Left renal pelvis (tissue), 4 donors: ENCODE measurements around the gene ADAMTS17. TPM values are rescaled to one million over a fixed set of nuclear protein-coding genes. Genes with fewer than 3 reads are reported as not detected.

Experiments used
- DNase-seq, 4 donors: peaks; one replicate each; pipeline ENCODE4 v3.0.0-alpha.2; 2013; ENCODE audit warnings: low read depth in 4 of 4, low spot score in 3 of 4
- polyA plus RNA-seq, 4 donors: library from polyadenylated mRNA; unstranded; fragments of 120-200 nt; gene quantifications; one replicate each; pipeline ENCODE4 v1.2.1, GENCODE V29; 2013; ENCODE audit not compliant: insufficient read length in 4 of 4

The ADAMTS17 gene
- polyA plus RNA-seq, 4 donors, result 1.5 to 6.3 (median 2.0) TPM

DNA sequence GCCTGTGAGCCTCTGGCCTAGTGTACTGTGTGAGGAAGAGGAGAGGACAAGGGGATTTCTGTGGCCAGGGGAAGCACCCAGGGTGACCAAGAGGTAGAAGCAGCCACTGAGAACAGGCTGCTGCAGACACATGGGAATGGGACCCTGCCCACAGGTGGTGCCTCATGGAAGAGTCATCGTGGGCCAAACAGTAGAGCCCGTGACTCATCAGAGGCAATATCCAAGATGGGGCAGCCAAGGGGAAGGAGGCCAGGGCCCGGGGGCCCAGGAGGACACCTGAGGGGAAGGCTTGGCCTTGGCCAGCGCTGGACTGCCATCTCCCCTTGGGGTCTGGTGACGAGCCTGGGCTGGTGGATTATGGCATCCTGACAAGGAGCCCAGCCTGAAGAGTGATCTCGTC is 333.5 kb downstream of the ADAMTS17 start:
- no peak for DNase-seq

DNA sequence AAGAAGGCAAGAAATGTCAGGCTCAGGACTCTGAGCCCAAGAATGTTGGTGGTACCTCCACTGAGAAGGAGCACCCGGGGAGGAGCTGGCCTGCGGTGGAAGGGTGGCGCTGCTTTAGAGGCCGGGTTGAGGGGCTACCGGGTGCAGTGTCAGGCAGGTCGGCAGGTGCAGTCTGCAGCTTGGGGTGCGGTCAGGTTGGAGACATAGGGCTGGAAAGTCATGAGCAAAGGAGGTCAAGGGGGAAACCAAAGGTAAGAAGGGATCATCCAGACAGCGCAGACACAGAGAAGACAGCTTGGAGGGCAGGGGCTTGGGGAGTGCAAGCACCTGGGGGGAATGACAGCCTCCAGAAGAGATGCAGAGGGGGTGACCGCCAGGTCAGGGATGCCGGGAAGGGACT is 334.2 kb downstream of the ADAMTS17 start:
- DNase-seq, result no peak

DNA sequence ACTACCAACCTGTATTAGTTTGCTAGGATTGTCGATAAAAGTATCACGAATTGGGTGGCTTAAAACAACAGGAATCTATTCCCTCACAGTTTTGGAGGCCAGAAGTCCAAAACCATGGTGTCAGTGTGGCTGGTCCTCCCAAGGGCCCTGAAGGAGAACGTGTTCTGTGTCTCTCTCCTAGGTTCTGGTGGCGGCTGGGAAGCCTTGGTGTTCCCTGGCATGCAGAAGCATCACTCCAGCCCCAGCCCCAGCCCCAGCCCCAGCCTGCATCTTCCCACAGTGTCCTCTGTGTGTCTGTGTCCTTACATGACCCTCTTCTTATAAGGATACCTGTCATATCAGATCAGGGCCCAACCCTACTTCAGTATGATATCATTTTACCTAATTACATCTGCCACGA is 336.1 kb downstream of the ADAMTS17 start:
- no peak for DNase-seq

DNA sequence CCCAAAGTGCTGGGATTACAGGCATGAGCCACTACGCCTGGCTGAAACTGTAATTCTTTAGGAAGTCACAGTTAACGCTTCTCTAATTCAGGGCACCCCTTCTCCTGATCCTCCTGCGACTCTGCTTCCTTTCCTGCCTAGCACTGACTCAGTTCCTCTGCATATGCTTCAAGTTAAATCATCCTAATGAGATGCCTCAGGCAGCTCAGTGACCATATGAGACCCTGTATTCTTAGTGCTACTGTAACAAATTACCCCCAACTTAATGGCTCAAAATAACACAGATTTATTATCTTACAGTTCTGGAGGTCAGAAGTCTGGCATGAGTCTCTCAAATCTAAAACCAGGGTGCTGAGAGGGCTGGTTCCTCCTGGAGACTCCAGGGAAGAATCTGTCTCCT is 336.8 kb downstream of the ADAMTS17 start:
- DNase-seq, result no peak

DNA sequence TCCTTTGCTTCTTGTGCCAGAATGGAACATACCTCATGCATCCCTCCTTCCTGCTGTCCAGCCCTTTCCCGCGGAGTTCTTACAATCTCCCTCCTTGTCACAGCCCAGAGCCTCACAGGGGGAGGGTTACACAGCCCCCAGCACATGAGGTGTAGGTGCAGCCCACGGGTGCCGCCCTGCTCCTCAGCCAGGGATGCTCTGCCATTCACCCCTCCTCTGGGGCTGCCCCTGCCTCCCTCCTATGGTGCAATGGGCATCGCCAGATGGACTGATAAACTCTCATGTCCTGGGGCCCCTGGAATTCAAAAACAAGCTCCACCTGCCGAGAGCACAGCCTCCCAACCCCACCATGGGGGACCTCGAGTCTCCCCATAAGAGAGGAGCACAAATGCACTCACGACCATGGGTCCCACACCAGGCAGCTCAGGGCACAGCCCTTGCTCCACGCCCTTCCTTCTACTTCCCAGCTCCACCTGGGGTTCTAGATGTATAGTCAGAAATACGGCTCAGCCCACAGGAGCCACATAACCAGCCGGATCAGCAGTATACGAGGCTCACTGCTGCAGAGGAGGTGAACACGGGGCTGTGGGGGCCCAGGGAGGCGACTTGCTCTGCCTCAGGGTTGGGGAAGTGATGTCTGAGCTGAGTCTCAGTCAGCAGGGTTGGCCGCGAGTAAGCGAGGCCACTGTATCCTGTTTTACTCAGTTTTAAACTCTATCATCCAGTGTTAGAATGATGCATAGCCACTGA is 338.8 kb downstream of the ADAMTS17 start:
- DNase-seq, result no peak

DNA sequence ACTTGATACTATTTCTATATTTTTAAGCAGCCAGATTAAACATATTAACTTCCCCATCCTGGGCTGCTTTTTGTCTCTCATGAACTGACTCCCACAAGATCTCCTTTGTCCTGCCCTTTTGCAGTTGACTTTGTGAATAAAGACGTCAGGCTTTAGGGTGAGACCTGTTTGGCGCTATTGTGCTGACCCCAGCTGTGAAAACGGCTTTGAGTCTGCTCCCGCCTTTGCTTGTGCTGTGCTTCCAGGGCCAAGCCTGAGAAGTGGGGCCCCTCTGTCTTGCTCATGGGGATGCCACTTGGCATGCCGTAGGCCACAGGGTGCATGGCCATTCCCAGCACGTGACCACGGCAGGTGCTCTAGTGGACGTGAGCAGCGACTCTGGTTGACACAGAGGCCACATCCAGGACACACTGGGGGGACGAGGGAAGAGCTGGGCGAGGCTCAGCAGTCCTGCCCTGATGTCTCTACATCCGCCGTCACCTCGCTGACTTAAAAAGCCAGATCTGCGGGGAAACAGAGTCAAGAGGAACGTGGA is 339.6 kb downstream of the ADAMTS17 start:
- DNase-seq, result no peak

DNA sequence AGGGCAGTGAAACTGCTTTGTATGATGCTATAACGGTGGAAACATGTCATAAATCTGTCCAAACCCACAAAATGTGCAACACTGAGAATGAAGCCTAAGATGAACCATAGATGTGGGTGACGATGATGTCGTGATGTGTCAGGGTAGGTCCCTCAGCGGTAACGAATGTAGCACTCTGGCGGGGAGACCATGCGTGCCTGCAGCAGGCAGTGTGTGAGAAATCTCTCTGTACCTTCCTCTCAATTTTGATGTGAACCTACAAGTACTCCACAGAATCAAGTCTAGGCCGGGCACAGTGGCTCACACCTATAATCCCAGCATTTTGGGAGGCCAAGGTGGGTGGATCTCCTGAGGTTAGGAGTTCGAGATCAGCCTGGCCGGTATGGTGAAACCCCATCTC is 340.4 kb downstream of the ADAMTS17 start:
- no peak for DNase-seq

DNA sequence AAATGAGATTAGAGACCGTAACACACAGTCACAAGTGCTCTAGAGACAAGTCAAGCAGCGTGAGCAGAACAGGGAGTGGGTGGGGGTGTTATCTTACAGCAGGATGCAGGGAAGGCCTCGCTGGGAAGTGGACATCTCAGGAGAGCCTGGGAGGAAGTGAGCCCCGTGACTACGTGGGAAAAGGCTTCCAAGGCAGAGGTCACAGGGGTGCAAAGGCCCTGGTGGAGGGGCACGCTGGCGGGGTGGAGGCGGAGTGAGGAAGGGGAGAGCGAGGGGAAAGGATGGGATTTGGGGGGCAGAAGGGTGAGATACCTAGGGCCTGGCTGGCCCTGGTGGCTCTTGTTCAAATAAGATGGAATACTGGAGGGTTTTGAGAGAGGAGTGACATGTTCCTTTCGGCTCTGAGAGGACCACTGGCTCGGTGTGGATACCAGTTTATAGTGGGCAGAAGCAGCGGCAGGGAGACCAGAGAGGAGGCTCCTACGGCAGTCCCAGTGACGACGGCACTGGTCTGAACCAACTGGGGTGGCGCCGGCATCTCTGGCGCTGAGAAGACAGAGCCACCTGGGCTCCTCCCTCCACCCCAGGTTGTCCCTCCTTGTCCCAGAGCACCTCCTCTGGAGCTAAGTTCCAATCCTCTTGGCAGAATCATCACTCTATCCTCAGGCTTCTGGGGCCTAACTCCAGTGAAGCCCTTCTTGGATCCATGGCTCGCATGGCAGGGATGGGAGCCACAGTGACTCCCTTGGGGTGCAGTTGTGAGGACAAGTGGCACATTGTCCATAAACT is 342.3 kb downstream of the ADAMTS17 start:
- no peak for DNase-seq

DNA sequence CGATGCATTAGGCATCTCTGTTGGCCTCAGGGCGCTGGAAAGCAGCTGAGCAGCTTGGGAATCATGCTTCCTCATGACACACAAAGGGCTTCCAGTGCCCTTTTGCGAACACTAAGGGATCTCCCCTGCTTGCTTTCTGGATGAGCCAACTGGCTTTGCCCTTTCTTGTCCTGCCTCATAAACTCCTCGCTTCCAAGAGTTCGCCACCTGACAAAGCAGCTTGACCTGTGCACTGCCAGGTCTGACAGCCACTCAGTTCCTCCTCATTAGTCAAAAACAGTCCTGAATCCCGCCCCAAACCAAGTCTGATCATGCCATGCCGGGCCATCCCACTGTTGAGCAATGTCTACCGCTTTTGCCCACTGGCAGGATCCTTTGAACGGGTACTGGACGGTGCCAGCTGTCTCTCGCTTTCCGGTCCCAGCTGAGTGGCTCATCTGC is 343.1 kb downstream of the ADAMTS17 start:
- no peak for DNase-seq

DNA sequence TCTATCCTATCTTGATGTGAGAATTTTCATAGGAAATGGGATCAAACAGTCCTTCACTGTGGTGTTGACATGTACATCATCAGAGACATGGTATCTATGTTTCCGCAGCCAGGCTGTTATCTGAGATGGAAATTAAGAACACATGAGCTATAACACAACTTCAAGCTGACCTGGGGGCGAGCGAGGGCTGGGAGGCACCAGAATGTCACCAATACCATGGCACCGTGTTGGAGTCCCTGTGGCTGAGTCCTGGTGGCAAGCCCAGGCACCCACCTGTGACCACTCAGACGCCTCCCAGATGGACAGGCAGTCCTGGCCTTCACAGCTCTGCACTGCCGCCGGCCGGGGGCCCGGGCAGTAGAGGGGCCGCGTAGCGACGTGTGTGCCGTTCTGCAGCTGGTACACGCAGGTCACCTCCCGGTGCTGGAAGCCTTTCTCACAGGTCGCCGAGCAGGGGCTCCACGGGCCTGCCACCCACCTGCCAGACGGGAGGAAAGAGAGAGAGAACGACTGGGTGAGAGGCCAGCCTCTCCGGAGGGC is 344.6 kb downstream of the ADAMTS17 start:
- DNase-seq, result no peak

DNA sequence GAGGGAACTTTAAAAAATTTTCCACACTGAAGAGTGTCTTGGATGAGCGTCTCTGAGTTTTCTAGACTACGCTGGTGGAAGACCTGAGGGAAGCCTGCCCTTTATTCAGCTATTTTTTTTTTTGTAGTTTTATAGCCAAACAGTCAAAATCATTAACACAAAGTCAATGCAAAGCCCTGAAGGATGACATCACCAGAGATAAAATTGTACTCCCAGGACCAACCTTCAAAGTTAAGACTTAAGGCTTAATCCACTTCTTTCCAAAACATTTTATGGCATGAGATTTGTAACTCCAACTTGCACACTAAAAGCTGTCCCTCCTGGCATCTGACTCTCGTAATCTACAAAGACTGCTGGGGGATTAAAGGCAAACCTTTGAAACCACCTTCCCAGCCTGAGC is 345.1 kb downstream of the ADAMTS17 start:
- no peak for DNase-seq

DNA sequence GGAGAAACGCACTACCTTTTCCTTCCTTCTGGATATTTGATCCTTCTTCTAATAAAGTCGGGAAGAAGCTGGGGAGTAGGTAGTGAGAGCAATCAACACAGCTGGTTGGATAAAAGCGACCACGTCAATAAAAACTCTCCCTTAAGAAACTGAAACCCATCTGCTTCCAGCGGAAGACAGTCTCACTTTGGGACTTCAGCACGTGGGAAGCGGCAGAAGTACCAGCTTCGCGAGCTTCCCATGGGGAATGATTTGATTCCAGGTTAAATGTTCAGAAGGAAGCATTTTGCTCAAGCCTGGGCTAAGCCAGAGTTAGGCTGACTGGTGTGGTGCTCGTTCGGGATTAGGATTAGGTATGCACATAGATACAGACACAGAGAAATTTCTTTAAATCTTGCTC is 346.2 kb downstream of the ADAMTS17 start:
- no peak for DNase-seq

DNA sequence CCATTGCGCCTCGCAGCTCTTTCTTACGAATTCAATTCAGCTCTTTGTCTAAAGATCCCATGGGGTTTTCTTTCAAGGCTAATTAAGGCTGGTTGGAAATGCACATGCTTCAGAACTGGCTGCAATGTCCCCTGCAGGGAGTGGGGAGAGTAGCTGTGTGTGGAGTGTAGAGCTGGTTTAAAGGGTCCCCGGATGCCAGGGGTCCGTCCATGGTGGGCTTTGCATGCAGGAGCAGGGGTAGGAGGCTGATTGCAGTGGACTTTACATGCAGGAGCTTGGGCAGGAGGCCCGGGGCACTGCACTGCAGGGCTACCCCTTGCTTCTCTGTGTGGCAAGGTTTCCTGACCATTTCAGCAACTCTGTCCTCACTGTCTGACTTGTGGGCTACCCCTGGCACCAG is 346.9 kb downstream of the ADAMTS17 start:
- no peak for DNase-seq

DNA sequence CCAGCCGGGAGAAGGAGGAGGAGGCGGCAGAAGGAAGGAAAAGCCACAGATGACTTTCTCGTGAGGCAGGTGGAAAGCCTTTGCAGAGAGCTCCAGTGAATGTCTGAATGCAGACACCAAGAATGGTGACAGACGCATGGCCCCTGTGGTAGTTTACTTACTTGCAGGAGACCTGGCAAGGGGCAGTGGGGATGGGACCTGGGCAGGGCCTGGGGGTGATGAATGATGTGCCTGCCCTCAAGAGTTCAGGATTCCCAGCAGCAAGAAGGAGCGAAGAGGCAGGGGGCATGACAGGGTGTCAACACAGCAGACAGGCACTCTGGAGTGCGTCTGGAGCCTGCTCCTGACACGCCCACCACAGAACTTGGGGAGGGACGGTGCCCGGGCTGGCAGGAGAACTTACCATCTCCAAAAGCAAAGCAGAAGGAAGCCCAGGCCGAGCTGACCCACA is 348.1 kb downstream of the ADAMTS17 start:
- no peak for DNase-seq

DNA sequence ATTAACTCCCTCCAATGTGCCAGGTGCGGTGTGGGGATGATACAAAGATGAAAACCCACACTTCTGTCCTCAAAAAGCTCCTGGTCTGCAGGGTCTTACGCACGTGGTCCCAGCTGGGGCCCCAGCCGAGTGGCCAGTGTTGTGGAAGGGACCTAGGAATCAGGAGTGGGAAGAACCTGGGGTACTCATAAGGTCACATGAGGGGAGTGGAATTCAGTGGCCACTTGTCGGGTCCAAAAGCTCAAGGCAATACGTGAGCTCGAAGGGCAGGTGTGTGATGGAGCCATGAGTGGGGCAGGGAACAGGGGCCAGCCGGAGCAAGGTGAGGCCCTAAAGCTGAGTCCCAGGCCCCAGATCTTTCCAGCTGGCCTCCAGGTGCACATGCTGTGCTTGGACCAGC is 348.5 kb downstream of the ADAMTS17 start:
- DNase-seq, result no peak

DNA sequence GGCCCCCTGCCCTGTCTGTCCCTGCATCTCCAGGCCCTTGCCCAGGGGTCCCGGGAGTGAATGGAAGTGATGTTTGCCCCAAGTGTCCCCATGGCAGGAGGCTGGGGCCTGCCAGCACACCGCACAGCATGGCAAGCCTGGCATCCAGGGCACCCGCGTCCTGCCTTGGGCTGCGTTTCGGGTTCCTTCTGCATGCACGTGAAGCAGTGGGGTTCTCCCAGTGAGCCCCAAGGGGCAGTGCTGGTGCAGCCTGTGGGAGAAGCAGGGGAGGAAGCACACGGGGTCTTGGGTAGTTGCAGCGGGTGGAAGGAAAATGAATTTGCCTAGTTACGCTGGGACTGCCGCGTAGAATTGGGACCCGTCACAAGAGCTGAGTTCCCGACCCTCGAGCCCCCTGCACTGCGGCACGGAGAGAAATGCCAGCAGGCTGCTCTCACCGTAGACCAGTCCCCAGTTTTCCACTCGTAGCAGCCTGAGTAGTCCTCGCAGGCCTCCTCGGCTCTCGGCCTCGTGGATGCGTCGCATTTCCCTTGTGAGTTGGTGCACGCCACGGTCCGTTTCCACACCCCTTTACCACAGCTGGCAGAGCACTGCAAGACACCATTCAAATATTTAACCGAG is 349.1 kb downstream of the ADAMTS17 start:
- no peak for DNase-seq

DNA sequence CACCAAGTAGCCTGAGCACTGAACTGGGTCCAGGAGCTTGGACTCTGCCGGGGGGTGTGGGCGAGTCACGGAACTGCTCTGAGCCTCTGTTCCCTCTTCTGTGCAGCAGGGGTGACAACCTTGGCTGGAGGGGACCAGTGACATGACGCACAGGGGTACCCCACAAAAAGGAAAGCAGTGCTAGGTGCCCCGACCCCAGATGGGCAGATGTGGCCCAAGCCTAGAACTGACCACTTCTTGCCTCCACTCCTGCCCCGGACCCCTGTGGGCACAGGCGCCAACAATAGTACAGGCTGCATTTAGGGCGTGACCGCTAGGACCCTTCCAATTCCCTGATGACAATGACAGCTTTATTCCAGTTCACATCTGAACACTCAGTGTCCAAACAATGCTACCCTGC is 352.7 kb downstream of the ADAMTS17 start:
- DNase-seq, result no peak

DNA sequence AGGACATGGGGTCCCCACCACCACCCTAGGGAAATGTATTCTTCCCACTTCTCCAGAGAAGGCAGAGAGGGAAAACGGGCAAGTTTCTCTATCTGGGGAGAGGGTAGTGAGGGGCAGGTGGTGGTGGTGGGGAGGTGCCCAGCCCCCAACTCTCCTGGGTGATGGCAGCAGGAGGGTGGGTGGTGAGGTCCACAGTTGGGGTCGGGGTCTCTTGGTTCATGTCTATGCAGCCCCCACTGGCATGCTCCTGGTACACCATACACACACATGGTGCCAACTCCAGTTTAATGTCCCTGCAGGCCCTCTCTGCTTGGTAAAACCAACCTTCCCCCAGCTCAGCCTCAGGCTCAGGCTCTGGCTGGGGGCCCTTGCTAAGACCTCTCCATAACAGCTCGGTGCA is 354.1 kb downstream of the ADAMTS17 start:
- DNase-seq, result no peak

DNA sequence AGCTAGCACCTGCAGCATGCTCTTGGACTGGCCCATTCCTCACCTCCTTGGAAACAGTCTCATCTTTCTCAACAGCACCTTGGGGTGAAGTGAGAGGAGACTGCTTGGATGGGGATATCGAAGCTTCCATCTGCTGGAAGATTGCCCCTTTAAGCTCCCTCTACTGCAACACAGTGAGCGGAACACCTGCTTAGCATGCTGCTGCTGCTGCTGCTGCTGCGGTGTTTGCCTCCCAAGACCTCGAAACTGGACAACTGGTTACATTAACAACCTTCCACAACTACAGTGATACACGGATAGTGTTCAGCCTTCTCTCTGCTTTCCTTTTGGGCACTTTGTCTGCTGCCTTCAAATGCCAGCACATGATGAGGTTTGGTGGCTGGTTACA is 354.7 kb downstream of the ADAMTS17 start:
- DNase-seq, result no peak

DNA sequence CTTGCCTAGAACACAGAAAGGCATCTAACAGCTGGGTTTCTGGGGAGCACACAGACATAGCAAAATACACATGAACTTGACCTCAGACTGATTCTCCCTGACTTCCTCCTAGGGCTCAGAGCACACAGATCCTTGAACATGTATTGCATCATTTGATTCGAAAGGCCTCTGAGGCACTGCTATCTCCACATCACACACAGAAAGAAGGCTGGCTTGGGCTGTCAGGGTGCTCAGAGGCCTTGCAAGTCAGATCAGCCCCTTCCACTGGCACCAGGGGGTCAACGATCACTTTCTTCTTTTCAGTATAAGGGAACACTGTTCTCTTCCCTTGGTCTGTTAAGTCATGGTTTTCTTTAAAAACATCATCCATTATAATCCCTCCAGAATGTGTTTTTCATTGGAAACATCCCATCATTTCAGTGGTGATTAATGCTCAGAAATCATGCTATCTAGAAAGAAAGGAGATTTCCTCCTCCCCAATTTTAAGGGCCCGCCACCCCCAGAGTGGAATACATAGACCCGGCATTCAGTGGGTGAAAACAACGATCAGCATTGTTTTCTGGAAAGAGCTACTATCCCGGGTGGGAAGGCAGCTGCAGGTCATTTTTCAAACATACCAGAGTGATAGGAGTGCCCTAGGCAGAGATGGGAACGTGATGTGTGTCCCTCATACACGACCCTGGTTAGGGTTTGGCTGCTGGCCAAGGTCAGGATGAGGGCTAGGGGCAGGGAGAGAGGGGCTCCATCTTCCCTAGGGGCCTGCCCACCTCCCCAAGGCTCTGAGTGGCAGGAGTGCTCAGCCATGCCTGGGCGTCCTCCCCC is 355.3 kb downstream of the ADAMTS17 start:
- no peak for DNase-seq
